Fibroblast of the aortic adventitia (primary cell): ENCODE data around the gene FAT2. TPM values are rescaled to one million over a fixed set of nuclear protein-coding genes. Genes with fewer than 3 reads are reported as not detected.
A peak's percentile ranks its signal among the peaks of the same experiment; 100 is the strongest.

Source experiments
- DNase-seq: peaks from one replicate; pipeline ENCODE4 v3.0.0-alpha.2; 2010; ENCODE audit warnings: low read depth
- H3K4me3 ChIP-seq: 2 replicates; pipeline ENCODE4 v1.5.1; 2011; ENCODE audit warnings: low read depth, mild to moderate bottlenecking, control low read depth, low read length, moderate library complexity
- CTCF ChIP-seq: IDR thresholded peaks from 2 replicates; pipeline ENCODE4 v1.5.1; 2011; ENCODE audit warnings: mild to moderate bottlenecking, low read length, control low read depth, inconsistent platforms; ENCODE audit not compliant: insufficient read depth
- total RNA-seq: library from RNA; depleted of rRNA; stranded (reverse); fragments of >200 nt; gene quantifications from 2 replicates; pipeline ENCODE4 v1.2.3, GENCODE V29; 2012; ENCODE audit warnings: low replicate concordance

Gene FAT2
- total RNA-seq, 1 donor = not detected

- no peak for DNase-seq
- H3K4me3 ChIP-seq = no peak overlapping the region
- no peak for TF ChIP-seq CTCF
Measured at GRCh38 chr5:151631941-151632340, 40.8 kb upstream of the FAT2 start.

- no peak for TF ChIP-seq CTCF
- H3K4me3 ChIP-seq = no peak overlapping the region
Measured at GRCh38 chr5:151630088-151630487, 39.0 kb upstream of the FAT2 start.

GRCh38 chr5:151628112-151628823, 37.1 kb upstream of the FAT2 start:
- TF ChIP-seq CTCF = peak; percentile 7
- DNase-seq = peak; percentile 64
- H3K4me3 ChIP-seq = no peak overlapping the region

More at GRCh38 chr5:151630088-151630487, 39.0 kb upstream of the FAT2 start:
- DNase-seq = no peak

GRCh38 chr5:151627650-151628049, 36.5 kb upstream of the FAT2 start:
- H3K4me3 ChIP-seq = no peak overlapping the region
- DNase-seq = no peak
- TF ChIP-seq CTCF = no peak

- no peak for DNase-seq
- TF ChIP-seq CTCF = no peak
- H3K4me3 ChIP-seq = no peak overlapping the region
Measured at GRCh38 chr5:151625285-151625684, 34.2 kb upstream of the FAT2 start.

GRCh38 chr5:151624476-151624875, 33.3 kb upstream of the FAT2 start:
- peak; percentile 62 for DNase-seq
- no peak for TF ChIP-seq CTCF
- H3K4me3 ChIP-seq = no peak overlapping the region

- TF ChIP-seq CTCF = no peak
- H3K4me3 ChIP-seq = no peak overlapping the region
- DNase-seq = no peak
Measured at GRCh38 chr5:151622367-151623088, 31.4 kb upstream of the FAT2 start.
